ENCODE measurements around the gene TEX35. TPM values are rescaled to one million over a fixed set of nuclear protein-coding genes. Genes with fewer than 3 reads are reported as not detected.
"Not testable (repeated sequence)": the region's sequence is repeated elsewhere in the genome, so short reads cannot be mapped to it uniquely, and the experiment has no call there.

The TEX35 gene
- total RNA-seq, 8 experiments from 2014 or later: 0.14 to 0.66 (median 0.29) TPM; not detected in 4

GRCh38 chr1:178496410-178497135 lies 16.3 kb upstream of the TEX35 start, which contains the start of gene CLEC20A:
CLEC20A (minus strand) TSS chr1:178496964; CDS start chr1:178496939, 25 bp downstream.
- Histone ChIP-seq H3K4me3 (no peak within 1 kb of the TSS), H3K4me1 (replicated peaks in 1 of 2) (peaks cover 0 to 2% of the 10 kb centered on the region in 2 donors), H3K27ac (no peak within 1 kb of the TSS)
- WGBS, 10 experiments: 85 to 100% (median 95%) methylated on average over 1 to 16 of the region's 26 CpGs; no CpG with 5 or more reads in 5 of the 10 experiments
- in situ Hi-C loops (cut with MboI; ENCODE audit: low pct_unique_long_range_greater_than_20kb in 2 of 9, low sequenced_read_pairs in 9 of 9, unreplicated experiment in 9 of 9): no loop called here
- ATAC-seq (replicated peaks in 6 of 8): no peak

- no peak overlapping the region for H3K4me3 ChIP-seq
- in situ Hi-C loops (cut with MboI; ENCODE audit: low pct_unique_long_range_greater_than_20kb in 2 of 9, low sequenced_read_pairs in 9 of 9, unreplicated experiment in 9 of 9): no loop called here
- H3K27ac ChIP-seq: no peak overlapping the region
- peak in 3 of 8 experiments; percentile 26 to 29 (median 27) for ATAC-seq (replicated peaks in 6 of 8)
- 73 to 100% (median 91%) methylated on average over 1 to 6 of the region's 7 CpGs; no CpG with 5 or more reads in 2 of the 10 experiments for WGBS, 10 experiments
- H3K4me1 ChIP-seq (replicated peaks in 1 of 2): no peaks in the 10 kb centered on the region
Observed at GRCh38 chr1:178497903-178498478, 14.9 kb upstream of the TEX35 start.

DNA sequence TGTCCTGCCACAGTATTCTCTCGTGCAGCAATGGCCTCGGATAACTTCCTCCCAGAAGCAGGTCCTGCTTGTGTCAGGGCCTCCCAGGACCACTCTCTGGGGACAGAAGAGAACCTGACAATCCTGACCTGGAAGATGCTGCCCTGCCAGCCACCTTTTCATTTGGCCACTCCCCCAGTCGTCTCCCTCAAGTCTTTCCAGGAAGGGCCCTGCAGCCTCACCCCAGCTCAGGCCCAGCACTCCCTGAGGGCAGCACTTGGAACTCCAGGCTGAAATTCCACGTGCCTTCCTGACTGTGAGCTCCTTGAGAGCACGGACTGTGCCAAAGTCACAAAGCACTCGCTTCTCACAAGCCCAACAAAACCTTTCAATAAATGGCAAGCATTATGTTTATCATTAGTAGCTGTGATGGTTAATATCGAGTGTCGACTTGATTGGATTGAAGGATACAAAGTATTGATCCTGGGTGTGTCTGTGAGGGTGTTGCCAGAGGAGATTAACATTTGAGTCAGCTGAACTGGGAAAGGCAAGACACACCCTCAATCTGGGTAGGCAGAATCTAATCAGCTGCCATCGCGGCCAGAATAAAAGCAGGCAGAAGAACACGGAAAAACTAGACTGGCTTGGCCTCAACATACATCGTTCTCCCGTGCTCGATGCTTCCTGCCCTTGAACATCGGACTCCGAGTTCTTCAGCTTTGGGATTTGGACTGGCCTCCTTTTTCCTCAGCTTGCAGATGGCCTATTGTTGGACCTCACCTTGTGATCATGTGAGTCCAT lies 13.8 kb upstream of the TEX35 start:
- peak in 3 of 8 experiments; percentile 26 to 63 (median 33) for ATAC-seq (replicated peaks in 6 of 8)
- no peaks in the 10 kb centered on the region for H3K4me1 ChIP-seq (replicated peaks in 1 of 2)
- 75 to 100% (median 83%) methylated on average over 2 to 15 of the region's 16 CpGs; no CpG with 5 or more reads in 2 of the 10 experiments for WGBS, 10 experiments
- in situ Hi-C loops (cut with MboI; ENCODE audit: low pct_unique_long_range_greater_than_20kb in 2 of 9, low sequenced_read_pairs in 9 of 9, unreplicated experiment in 9 of 9): no loop called here
- H3K4me3 ChIP-seq: no peak overlapping the region
- no peak overlapping the region for H3K27ac ChIP-seq

DNA sequence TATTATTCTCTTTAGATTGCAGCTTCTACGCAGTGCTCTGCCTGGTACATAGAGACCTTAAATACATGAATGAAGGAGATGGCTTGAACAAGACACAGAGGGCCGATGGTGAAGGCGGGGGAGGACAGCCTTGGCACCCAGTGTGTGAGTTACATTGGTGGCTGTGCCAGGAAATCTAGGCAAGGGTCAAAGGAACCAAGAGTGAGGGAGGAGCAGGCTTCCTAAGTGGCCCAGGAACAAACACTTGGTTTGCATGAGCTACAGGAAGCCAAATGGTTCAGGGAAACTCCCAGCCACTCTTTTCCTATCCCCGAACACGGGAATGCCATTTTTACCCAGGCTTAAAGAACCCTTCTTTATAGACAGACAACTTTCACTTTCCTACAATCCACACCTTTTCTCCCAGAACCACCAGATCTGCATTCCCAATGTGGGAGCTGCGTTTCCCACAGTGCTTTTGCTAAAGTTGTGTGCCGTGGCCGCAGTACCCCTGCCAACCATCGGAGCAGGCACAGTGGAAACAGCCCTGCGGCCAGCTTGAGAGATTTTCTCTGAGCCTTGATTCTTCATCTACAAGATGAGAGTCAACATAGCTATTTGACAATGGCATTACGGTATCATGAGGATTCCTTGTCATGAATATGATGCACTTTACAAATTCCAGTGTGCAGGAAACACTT lies 12.7 kb upstream of the TEX35 start:
- in situ Hi-C loops (cut with MboI; ENCODE audit: low pct_unique_long_range_greater_than_20kb in 2 of 9, low sequenced_read_pairs in 9 of 9, unreplicated experiment in 9 of 9): loop anchor here in 1 of 9 experiments (25.0 kb wide), 1 partner anchor 163 kb away; no protein-coding TSS in a partner anchor
- Histone ChIP-seq H3K4me1 (replicated peaks in 1 of 2) (no peaks in the 10 kb centered on the region), H3K4me3 (no peak overlapping the region), H3K27ac (no peak overlapping the region)
- no peak for ATAC-seq (replicated peaks in 6 of 8)
- 76 to 100% (median 90%) methylated on average over 1 to 11 of the region's 11 CpGs; no CpG with 5 or more reads in 1 of the 10 experiments for WGBS, 10 experiments

DNA sequence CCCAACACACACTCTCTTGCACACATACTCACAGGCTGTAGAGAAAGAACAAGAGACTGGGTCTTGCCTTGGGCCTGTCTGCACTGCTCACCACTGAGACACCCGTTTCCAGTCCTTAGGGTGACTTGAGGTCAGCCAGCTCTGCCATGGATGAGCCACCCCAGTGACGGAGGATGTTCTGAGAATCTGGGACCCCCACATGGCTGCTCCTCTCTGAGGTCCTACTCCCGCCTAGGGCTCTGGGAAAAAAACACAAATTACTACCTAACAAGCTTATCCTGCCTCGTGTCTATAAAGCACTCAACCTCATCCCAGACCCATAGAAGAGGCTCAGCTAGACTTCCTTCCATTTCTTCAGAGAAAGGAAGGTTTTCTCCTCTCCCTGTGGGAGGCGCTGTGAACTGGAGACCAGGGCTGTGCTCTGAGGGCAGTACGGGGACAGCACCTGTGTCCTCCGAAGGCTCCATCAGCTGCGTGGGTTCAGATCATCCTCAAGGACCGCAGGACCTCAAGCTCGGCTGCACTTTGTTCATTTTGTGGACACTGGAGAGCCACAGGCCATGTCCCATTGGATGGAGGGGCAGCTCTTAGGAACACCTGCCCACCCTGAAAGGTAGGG lies 11.9 kb upstream of the TEX35 start:
- no peaks in the 10 kb centered on the region for H3K4me1 ChIP-seq (replicated peaks in 1 of 2)
- no peak overlapping the region for H3K27ac ChIP-seq
- 40 to 99% (median 89%) methylated on average over 1 to 10 of the region's 10 CpGs; no CpG with 5 or more reads in 3 of the 10 experiments for WGBS, 10 experiments
- ATAC-seq (replicated peaks in 6 of 8): peak in 1 of 8 experiments; percentile 9
- in situ Hi-C loops (cut with MboI; ENCODE audit: low pct_unique_long_range_greater_than_20kb in 2 of 9, low sequenced_read_pairs in 9 of 9, unreplicated experiment in 9 of 9): loop anchor here in 1 of 9 experiments (25.0 kb wide), 1 partner anchor 164 kb away; no protein-coding TSS in a partner anchor
- H3K4me3 ChIP-seq: no peak overlapping the region

DNA sequence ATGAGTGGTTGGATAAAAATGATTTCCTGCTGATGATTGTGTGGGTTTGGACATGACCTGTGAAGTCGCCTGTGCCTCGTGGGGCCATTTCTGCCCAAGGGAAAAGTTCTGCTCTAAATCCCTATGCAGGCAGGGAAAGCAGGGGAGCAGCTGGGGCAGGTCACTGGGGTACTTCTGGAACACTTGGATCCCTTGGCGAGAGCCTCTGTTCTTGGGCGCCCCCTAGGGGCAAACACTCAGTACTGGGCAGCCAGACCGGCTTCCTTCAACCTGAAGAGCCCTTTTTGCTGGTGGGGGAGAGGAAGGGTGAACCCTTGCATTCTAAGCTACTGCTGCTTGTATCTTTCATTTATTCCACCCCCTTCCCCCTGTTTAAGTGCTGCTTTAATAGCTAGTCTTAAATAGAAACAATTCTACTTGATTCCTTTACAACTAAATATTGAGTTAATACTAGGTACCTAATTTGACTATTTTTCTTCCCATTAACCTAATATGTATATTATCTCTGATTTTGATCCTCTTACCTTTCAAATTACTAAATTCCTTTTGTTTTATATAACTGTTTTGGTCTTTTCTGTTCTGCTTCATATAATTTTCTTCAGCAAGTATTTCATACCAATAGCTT lies 11.1 kb upstream of the TEX35 start:
- Histone ChIP-seq H3K4me3 (no peak overlapping the region), H3K27ac (no peak overlapping the region), H3K4me1 (replicated peaks in 1 of 2) (no peaks in the 10 kb centered on the region)
- 8 to 85% (median 42%) methylated on average over 3 to 5 of the region's 5 CpGs; no CpG with 5 or more reads in 5 of the 10 experiments for WGBS, 10 experiments
- in situ Hi-C loops (cut with MboI; ENCODE audit: low pct_unique_long_range_greater_than_20kb in 2 of 9, low sequenced_read_pairs in 9 of 9, unreplicated experiment in 9 of 9): loop anchor here in 1 of 9 experiments (25.0 kb wide), 1 partner anchor 165 kb away; no protein-coding TSS in a partner anchor
- peak; percentile 70 to 94 (median 82) for ATAC-seq (replicated peaks in 6 of 8)

- Histone ChIP-seq H3K27ac (no peak overlapping the region), H3K4me3 (no peak overlapping the region), H3K4me1 (replicated peaks in 1 of 2) (no peaks in the 10 kb centered on the region)
- ATAC-seq (replicated peaks in 6 of 8): no peak
- in situ Hi-C loops (cut with MboI; ENCODE audit: low pct_unique_long_range_greater_than_20kb in 2 of 9, low sequenced_read_pairs in 9 of 9, unreplicated experiment in 9 of 9): loop anchor here in 1 of 9 experiments (25.0 kb wide), 1 partner anchor 165 kb away; no protein-coding TSS in a partner anchor
- 70 to 100% (median 81%) methylated on average over 1 to 2 of the region's 3 CpGs; no CpG with 5 or more reads in 2 of the 10 experiments for WGBS, 10 experiments
Observed at GRCh38 chr1:178502330-178502714, 10.6 kb upstream of the TEX35 start.

- no peak overlapping the region for H3K27ac ChIP-seq
- WGBS, 10 experiments: 75 to 100% (median 100%) methylated on average over 2 to 5 of the region's 5 CpGs; no CpG with 5 or more reads in 5 of the 10 experiments
- in situ Hi-C loops (cut with MboI; ENCODE audit: low pct_unique_long_range_greater_than_20kb in 2 of 9, low sequenced_read_pairs in 9 of 9, unreplicated experiment in 9 of 9): loop anchor here in 1 of 9 experiments (25.0 kb wide), 1 partner anchor 166 kb away; no protein-coding TSS in a partner anchor
Observed at GRCh38 chr1:178502856-178503255, 10.1 kb upstream of the TEX35 start.

DNA sequence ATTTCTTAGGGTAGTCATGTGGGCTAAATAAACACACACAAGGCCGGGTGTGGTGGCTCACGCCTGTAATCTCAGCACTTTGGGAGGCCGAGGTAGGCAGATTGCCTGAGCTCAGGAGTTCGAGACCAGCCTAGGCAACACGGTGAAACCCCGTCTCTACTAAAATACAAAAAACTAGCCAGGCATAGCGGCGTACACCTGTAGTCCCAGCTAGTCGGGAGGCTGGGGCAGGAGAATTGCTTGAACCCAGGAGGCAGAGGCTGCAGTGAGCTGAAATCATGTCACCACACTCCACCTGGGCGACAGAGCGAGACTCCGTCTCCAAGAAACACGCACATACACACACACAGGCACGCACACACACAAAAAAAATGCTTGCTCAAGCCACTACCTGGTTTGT lies 9.6 kb upstream of the TEX35 start:
- not testable (repeated sequence) for H3K27ac ChIP-seq; ATAC-seq (replicated peaks in 6 of 8); H3K4me3 ChIP-seq; H3K4me1 ChIP-seq (replicated peaks in 1 of 2)
- in situ Hi-C loops (cut with MboI; ENCODE audit: low pct_unique_long_range_greater_than_20kb in 2 of 9, low sequenced_read_pairs in 9 of 9, unreplicated experiment in 9 of 9): loop anchor here in 1 of 9 experiments (25.0 kb wide), 1 partner anchor 166 kb away; no protein-coding TSS in a partner anchor
- WGBS, 10 experiments: 83 to 100% (median 92%) methylated on average over 1 to 14 of the region's 14 CpGs; no CpG with 5 or more reads in 5 of the 10 experiments

More at GRCh38 chr1:178502856-178503255, 10.1 kb upstream of the TEX35 start:
- ATAC-seq (replicated peaks in 6 of 8): no peak
- Histone ChIP-seq H3K4me3 (no peak overlapping the region), H3K4me1 (replicated peaks in 1 of 2) (no peaks in the 10 kb centered on the region)

GRCh38 chr1:178503849-178504248 lies 9.1 kb upstream of the TEX35 start:
- 0 to 100% (median 60%) methylated on average over 1 to 2 of the region's 6 CpGs; no CpG with 5 or more reads in 4 of the 10 experiments for WGBS, 10 experiments
- Histone ChIP-seq H3K4me3 (no peak overlapping the region), H3K4me1 (replicated peaks in 1 of 2) (no peaks in the 10 kb centered on the region), H3K27ac (no peak overlapping the region)
- no peak for ATAC-seq (replicated peaks in 6 of 8)
- in situ Hi-C loops (cut with MboI; ENCODE audit: low pct_unique_long_range_greater_than_20kb in 2 of 9, low sequenced_read_pairs in 9 of 9, unreplicated experiment in 9 of 9): loop anchor here in 1 of 9 experiments (25.0 kb wide), 1 partner anchor 167 kb away; no protein-coding TSS in a partner anchor

DNA sequence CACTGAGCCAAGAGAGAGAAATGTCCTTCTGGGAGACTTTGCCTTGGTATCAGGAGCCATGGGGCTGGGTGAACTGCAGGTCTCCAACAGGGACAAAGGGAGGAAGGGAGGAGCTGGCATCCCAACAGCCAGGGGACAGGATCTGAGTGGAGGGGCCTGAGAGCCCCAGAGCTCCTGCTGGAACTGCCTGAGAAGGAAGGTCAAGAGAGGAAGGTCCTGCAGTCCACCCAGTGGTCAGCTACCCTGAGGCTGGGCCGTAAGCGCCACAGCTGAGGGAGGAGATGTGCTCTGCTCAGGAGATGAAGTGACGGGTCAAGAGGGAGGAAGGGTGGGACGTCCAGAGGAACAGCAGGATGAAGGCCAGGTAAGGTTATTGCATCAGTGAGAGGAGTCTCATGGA lies 8.6 kb upstream of the TEX35 start:
- Histone ChIP-seq H3K27ac (no peak overlapping the region), H3K4me3 (no peak overlapping the region), H3K4me1 (replicated peaks in 1 of 2) (no peaks in the 10 kb centered on the region)
- in situ Hi-C loops (cut with MboI; ENCODE audit: low pct_unique_long_range_greater_than_20kb in 2 of 9, low sequenced_read_pairs in 9 of 9, unreplicated experiment in 9 of 9): loop anchor here in 1 of 9 experiments (25.0 kb wide), 1 partner anchor 167 kb away; no protein-coding TSS in a partner anchor
- ATAC-seq (replicated peaks in 6 of 8): no peak
- WGBS, 10 experiments: 40 to 89% (median 79%) methylated on average over 1 to 4 of the region's 4 CpGs; no CpG with 5 or more reads in 5 of the 10 experiments

Measured in motor neuron (in vitro differentiated cells).